ENCODE results near the gene FOSL2.

Gene FOSL2

DNA sequence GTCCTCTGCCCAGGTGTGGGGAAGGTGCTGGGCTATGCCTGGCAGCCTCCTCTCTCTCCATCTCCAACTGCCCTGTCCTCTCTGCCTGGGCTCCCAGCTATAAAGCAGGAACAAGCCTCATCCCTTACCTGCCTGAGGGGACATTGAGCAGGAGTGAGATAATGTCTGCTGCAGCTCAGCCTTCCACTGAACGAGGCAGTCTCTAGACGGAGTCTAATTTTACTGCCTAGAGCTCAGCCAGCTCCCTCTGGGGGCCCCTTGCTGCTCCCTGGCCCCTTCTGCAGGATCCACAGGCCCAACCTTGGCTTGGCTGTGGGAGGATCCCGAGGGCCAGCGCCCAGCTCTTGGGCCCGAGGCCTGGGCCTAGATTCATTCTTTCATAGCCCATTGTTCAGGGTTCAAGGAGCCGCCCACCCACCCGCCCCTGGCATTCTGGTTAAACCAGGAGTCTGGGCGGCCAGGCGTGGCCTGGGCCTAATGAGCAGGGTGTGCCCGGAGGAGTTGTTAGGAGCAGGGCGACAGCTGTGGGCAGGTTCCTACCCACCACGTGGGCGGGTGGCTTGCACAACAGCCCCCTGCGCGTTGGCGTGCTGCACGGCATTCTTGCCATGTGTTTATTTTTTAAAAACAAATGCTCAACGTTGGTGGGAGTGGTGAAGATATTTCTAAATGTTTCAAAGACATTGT, 44.6 kb downstream of the FOSL2 start:
- peak; percentile 53 to 70 for DNase-seq (ENCODE audit: low read depth in 1 of 2, low spot score in 1 of 2)
- H3K27me3 ChIP-seq (ENCODE audit: insufficient read depth, poor library complexity, severe bottlenecking) = no peaks in the 10 kb centered on the region
- H3K4me3 ChIP-seq (replicated peaks; ENCODE audit: insufficient read depth, low read length) = no peak overlapping the region
- TF ChIP-seq SPI1 (IDR thresholded peaks at IDR 0.05; ENCODE audit: borderline replicate concordance, low read depth) (no peak), POLR2AphosphoS5 (IDR thresholded peaks at IDR 0.05; ENCODE audit: low read depth) (peak; percentile 63)
- H3K27ac ChIP-seq (replicated peaks) = no peak overlapping the region

DNA sequence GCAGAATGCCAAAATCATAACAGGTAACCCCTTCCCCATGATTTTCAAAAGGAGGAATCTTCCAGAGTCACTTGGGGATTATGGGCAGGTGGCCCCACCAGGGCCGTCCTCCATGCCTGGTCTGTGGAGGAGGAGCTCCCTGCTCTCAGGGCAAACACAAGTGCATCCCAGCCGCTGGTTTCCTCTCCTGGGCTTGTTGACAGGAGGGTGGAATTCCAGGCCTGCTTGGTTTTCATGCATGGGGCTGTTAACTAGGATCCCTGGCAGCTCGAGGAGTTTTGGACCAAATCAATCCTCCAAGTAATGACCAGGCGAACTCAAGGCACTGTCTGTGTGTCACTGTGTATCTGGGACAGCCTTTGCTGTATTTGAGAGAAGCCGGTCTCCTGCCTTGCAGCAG, 45.3 kb downstream of the FOSL2 start:
- Histone ChIP-seq H3K4me3 (replicated peaks; ENCODE audit: insufficient read depth, low read length) (no peak overlapping the region), H3K27me3 (ENCODE audit: insufficient read depth, poor library complexity, severe bottlenecking) (no peaks in the 10 kb centered on the region), H3K27ac (replicated peaks) (no peak overlapping the region)
- TF ChIP-seq, protein P1, sequence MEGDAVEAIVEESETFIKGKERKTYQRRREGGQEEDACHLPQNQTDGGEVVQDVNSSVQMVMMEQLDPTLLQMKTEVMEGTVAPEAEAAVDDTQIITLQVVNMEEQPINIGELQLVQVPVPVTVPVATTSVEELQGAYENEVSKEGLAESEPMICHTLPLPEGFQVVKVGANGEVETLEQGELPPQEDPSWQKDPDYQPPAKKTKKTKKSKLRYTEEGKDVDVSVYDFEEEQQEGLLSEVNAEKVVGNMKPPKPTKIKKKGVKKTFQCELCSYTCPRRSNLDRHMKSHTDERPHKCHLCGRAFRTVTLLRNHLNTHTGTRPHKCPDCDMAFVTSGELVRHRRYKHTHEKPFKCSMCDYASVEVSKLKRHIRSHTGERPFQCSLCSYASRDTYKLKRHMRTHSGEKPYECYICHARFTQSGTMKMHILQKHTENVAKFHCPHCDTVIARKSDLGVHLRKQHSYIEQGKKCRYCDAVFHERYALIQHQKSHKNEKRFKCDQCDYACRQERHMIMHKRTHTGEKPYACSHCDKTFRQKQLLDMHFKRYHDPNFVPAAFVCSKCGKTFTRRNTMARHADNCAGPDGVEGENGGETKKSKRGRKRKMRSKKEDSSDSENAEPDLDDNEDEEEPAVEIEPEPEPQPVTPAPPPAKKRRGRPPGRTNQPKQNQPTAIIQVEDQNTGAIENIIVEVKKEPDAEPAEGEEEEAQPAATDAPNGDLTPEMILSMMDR (IDR thresholded peaks at IDR 0.05; ENCODE audit: insufficient read depth, low read length) = no peak
- TF ChIP-seq, protein P2, sequence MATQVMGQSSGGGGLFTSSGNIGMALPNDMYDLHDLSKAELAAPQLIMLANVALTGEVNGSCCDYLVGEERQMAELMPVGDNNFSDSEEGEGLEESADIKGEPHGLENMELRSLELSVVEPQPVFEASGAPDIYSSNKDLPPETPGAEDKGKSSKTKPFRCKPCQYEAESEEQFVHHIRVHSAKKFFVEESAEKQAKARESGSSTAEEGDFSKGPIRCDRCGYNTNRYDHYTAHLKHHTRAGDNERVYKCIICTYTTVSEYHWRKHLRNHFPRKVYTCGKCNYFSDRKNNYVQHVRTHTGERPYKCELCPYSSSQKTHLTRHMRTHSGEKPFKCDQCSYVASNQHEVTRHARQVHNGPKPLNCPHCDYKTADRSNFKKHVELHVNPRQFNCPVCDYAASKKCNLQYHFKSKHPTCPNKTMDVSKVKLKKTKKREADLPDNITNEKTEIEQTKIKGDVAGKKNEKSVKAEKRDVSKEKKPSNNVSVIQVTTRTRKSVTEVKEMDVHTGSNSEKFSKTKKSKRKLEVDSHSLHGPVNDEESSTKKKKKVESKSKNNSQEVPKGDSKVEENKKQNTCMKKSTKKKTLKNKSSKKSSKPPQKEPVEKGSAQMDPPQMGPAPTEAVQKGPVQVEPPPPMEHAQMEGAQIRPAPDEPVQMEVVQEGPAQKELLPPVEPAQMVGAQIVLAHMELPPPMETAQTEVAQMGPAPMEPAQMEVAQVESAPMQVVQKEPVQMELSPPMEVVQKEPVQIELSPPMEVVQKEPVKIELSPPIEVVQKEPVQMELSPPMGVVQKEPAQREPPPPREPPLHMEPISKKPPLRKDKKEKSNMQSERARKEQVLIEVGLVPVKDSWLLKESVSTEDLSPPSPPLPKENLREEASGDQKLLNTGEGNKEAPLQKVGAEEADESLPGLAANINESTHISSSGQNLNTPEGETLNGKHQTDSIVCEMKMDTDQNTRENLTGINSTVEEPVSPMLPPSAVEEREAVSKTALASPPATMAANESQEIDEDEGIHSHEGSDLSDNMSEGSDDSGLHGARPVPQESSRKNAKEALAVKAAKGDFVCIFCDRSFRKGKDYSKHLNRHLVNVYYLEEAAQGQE (IDR thresholded peaks at IDR 0.05; ENCODE audit: insufficient replicate concordance, low read depth) = no peak
- TF ChIP-seq GABPA (IDR thresholded peaks at IDR 0.05; ENCODE audit: low read depth) (no peak), SPI1 (IDR thresholded peaks at IDR 0.05; ENCODE audit: borderline replicate concordance, low read depth) (no peak), POLR2AphosphoS5 (IDR thresholded peaks at IDR 0.05; ENCODE audit: low read depth) (no peak)
- DNase-seq (ENCODE audit: low read depth in 1 of 2, low spot score in 1 of 2) = no peak

DNA sequence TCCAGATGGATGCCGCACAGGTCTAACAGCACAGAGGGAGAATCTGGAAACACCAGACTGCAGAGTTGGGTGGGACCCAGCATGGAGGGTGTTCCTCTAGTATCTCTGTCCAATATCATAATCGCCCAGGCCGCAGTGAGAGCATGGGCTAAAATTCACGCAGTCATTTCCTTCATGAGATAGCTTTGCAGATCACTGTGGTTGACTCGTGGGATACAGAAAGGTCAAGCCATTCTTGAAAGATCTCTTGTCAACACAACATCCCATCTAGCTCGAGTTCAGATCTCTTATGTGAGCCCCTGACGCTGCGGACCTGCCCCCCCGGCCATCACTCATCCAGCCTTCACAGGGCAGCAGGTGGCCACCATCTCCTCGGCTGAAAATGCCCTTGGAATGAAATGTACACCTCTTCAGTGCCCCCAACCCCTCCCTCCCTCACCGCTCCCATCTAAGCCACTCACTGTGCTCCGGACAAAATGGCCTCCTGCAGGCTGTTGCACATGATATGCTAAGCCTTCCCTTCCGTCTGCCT, 45.9 kb downstream of the FOSL2 start:
- TF ChIP-seq POLR2AphosphoS5 (IDR thresholded peaks at IDR 0.05; ENCODE audit: low read depth) (no peak), SPI1 (IDR thresholded peaks at IDR 0.05; ENCODE audit: borderline replicate concordance, low read depth) (no peak), GABPA (IDR thresholded peaks at IDR 0.05; ENCODE audit: low read depth) (no peak)
- TF ChIP-seq, protein P2 (IDR thresholded peaks at IDR 0.05; ENCODE audit: insufficient replicate concordance, low read depth) = no peak
- TF ChIP-seq, protein P1 (IDR thresholded peaks at IDR 0.05; ENCODE audit: insufficient read depth, low read length) = no peak
- DNase-seq (ENCODE audit: low read depth in 1 of 2, low spot score in 1 of 2) = no peak
- Histone ChIP-seq H3K27ac (replicated peaks) (no peak overlapping the region), H3K27me3 (ENCODE audit: insufficient read depth, poor library complexity, severe bottlenecking) (no peaks in the 10 kb centered on the region), H3K4me3 (replicated peaks; ENCODE audit: insufficient read depth, low read length) (no peak overlapping the region)

DNA sequence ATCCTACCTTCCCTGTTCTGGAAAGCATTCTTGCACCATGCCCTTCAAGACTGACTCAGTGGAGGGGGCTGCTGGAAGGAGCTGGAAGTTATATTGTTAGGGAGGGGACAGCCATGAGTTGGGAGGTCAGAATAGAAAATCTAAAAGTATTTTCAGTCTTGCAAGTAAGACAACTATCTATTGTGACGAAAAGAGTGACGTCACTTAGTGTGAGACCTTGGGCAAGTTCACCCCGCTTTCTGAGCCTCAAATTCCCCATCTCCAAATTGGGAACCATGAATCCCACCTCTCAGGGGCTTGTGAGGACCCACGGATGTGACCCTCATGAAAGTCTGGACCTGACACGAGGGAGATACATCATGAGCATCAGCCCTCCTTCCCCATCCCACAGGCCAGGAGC, 46.5 kb downstream of the FOSL2 start:
- Histone ChIP-seq H3K4me3 (replicated peaks; ENCODE audit: insufficient read depth, low read length) (no peak overlapping the region), H3K27ac (replicated peaks) (no peak overlapping the region), H3K27me3 (ENCODE audit: insufficient read depth, poor library complexity, severe bottlenecking) (no peaks in the 10 kb centered on the region)
- no peak for DNase-seq (ENCODE audit: low read depth in 1 of 2, low spot score in 1 of 2)
- TF ChIP-seq GABPA (IDR thresholded peaks at IDR 0.05; ENCODE audit: low read depth) (no peak), SPI1 (IDR thresholded peaks at IDR 0.05; ENCODE audit: borderline replicate concordance, low read depth) (no peak), POLR2AphosphoS5 (IDR thresholded peaks at IDR 0.05; ENCODE audit: low read depth) (no peak)
- TF ChIP-seq, protein P2 (IDR thresholded peaks at IDR 0.05; ENCODE audit: insufficient replicate concordance, low read depth) = no peak
- TF ChIP-seq, protein P1 (IDR thresholded peaks at IDR 0.05; ENCODE audit: insufficient read depth, low read length) = no peak

Measured in HL-60 (cell line).